Astrocyte (in vitro differentiated cells and primary cell): Measurements from ENCODE around the gene ZBTB7B.

Experiments used
- EZH2 ChIP-seq: IDR thresholded peaks from 2 replicates; pipeline ENCODE4 v1.6.1; 2012; ENCODE audit warnings: mild to moderate bottlenecking, low read length, inconsistent platforms; ENCODE audit not compliant: insufficient read depth
- TF ChIP-seq, protein P1 (sequence below): IDR thresholded peaks from 2 replicates; pipeline ENCODE4 v1.5.1; 2011; ENCODE audit warnings: low read depth, mild to moderate bottlenecking, inconsistent platforms, low read length, moderate library complexity; ENCODE audit not compliant: insufficient read depth

GRCh38 chr1:154962795-154963330 lies 39.7 kb upstream of the ZBTB7B start:
- TF ChIP-seq, protein P1, sequence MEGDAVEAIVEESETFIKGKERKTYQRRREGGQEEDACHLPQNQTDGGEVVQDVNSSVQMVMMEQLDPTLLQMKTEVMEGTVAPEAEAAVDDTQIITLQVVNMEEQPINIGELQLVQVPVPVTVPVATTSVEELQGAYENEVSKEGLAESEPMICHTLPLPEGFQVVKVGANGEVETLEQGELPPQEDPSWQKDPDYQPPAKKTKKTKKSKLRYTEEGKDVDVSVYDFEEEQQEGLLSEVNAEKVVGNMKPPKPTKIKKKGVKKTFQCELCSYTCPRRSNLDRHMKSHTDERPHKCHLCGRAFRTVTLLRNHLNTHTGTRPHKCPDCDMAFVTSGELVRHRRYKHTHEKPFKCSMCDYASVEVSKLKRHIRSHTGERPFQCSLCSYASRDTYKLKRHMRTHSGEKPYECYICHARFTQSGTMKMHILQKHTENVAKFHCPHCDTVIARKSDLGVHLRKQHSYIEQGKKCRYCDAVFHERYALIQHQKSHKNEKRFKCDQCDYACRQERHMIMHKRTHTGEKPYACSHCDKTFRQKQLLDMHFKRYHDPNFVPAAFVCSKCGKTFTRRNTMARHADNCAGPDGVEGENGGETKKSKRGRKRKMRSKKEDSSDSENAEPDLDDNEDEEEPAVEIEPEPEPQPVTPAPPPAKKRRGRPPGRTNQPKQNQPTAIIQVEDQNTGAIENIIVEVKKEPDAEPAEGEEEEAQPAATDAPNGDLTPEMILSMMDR = no peak
- TF ChIP-seq EZH2 = no peak
